ENCODE data around the gene SRPK2. TPM values are rescaled to one million over a fixed set of nuclear protein-coding genes. Genes with fewer than 3 reads are reported as not detected.

Gene SRPK2
- total RNA-seq, 5 donors from 2014 or later (not counting 1 experiment from before 2014, with no cell fraction given): 41.6 to 71.4 (median 46.9) TPM

GRCh38 chr7:105185290-105186010 lies 203.3 kb downstream of the SRPK2 start:
- DNase-seq (no peak), ATAC-seq (replicated peaks in 1 of 4) (no peak)
- Mint-ChIP-seq H3K4me3 (no peak overlapping the region), H3K27ac (no peak overlapping the region), H3K27me3 (no peaks in the 10 kb centered on the region), H3K4me1 (peaks cover 29 to 36% (median 32%) of the 10 kb centered on the region in 3 donors), H3K9me3 (no peaks in the 10 kb centered on the region), H3K36me3 (peaks cover 26% of the 10 kb centered on the region)
- no peaks in the 10 kb centered on the region for H3K36me3 ChIP-seq (ENCODE audit: control insufficient read depth in 2 of 2, extremely low read depth in 1 of 2, insufficient read depth in 1 of 2, low read length in 1 of 2)
- no peaks in the 10 kb centered on the region for H3K4me1 ChIP-seq (ENCODE audit: control insufficient read depth in 1 of 2, extremely low read depth in 1 of 2, insufficient read depth in 2 of 2, low read length in 2 of 2)
- ChIA-PET CTCF (no interaction called here), POLR2A (interaction anchor here in 1 of 2 donors (0.6 kb wide), 1 partner anchor 1815 kb away, joined by 14 read pairs; no protein-coding TSS in a partner anchor)
- H3K27ac ChIP-seq (ENCODE audit: low read length): no peak overlapping the region
- no peak overlapping the region for H3K4me3 ChIP-seq (ENCODE audit: control insufficient read depth in 1 of 2, extremely low read depth in 1 of 2, low read length in 1 of 2)
- WGBS (ENCODE audit: insufficient coverage): no CpG with 5 or more reads among the region's 2 CpGs
- no peaks in the 10 kb centered on the region for H3K27me3 ChIP-seq (replicated peaks in 1 of 2; ENCODE audit: control insufficient read depth in 2 of 2, extremely low read depth in 1 of 2, insufficient read depth in 2 of 2, low read length in 1 of 2)
- no peaks in the 10 kb centered on the region for H3K9me3 ChIP-seq

- Mint-ChIP-seq H3K36me3 (peaks cover 18% of the 10 kb centered on the region), H3K27ac (no peak overlapping the region), H3K4me1 (peaks cover 7 to 32% (median 29%) of the 10 kb centered on the region in 3 donors), H3K9me3 (peaks cover 4 to 7% (median 5%) of the 10 kb centered on the region in 3 donors), H3K4me3 (no peak overlapping the region), H3K27me3 (no peaks in the 10 kb centered on the region)
- no peaks in the 10 kb centered on the region for H3K36me3 ChIP-seq (ENCODE audit: control insufficient read depth in 2 of 2, extremely low read depth in 1 of 2, insufficient read depth in 1 of 2, low read length in 1 of 2)
- ATAC-seq (replicated peaks in 1 of 4): no peak
- WGBS (ENCODE audit: insufficient coverage): 100% methylated on average over 2 of the region's 2 CpGs
- H3K4me3 ChIP-seq (ENCODE audit: control insufficient read depth in 1 of 2, extremely low read depth in 1 of 2, low read length in 1 of 2): no peak overlapping the region
- ChIA-PET CTCF (interaction anchor here in 1 of 2 donors (0.6 kb wide), 1 partner anchor 60 kb away, joined by 4 read pairs; no protein-coding TSS in a partner anchor), POLR2A (interaction anchor here in 1 of 2 donors (0.6 kb wide), 2 partner anchors 19 to 262 kb away, joined by 6 to 12 read pairs; no protein-coding TSS in a partner anchor)
- H3K9me3 ChIP-seq: no peaks in the 10 kb centered on the region
- H3K27me3 ChIP-seq (replicated peaks in 1 of 2; ENCODE audit: control insufficient read depth in 2 of 2, extremely low read depth in 1 of 2, insufficient read depth in 2 of 2, low read length in 1 of 2): no peaks in the 10 kb centered on the region
- no peak for DNase-seq
- H3K27ac ChIP-seq (ENCODE audit: low read length): no peak overlapping the region
- H3K4me1 ChIP-seq (ENCODE audit: control insufficient read depth in 1 of 2, extremely low read depth in 1 of 2, insufficient read depth in 2 of 2, low read length in 2 of 2): no peaks in the 10 kb centered on the region
These were observed 208.7 kb downstream of the SRPK2 start for GRCh38 chr7:105180002-105180401.

- Histone ChIP-seq H3K36me3 (ENCODE audit: control insufficient read depth in 2 of 2, extremely low read depth in 1 of 2, insufficient read depth in 1 of 2, low read length in 1 of 2) (no peaks in the 10 kb centered on the region), H3K4me1 (ENCODE audit: control insufficient read depth in 1 of 2, extremely low read depth in 1 of 2, insufficient read depth in 2 of 2, low read length in 2 of 2) (no peaks in the 10 kb centered on the region), H3K4me3 (ENCODE audit: control insufficient read depth in 1 of 2, extremely low read depth in 1 of 2, low read length in 1 of 2) (no peak overlapping the region), H3K9me3 (no peaks in the 10 kb centered on the region), H3K27me3 (replicated peaks in 1 of 2; ENCODE audit: control insufficient read depth in 2 of 2, extremely low read depth in 1 of 2, insufficient read depth in 2 of 2, low read length in 1 of 2) (no peaks in the 10 kb centered on the region), H3K27ac (ENCODE audit: low read length) (no peak overlapping the region)
- Mint-ChIP-seq H3K36me3 (peaks cover 18% of the 10 kb centered on the region), H3K9me3 (peaks cover 4 to 7% (median 5%) of the 10 kb centered on the region in 3 donors), H3K4me1 (peaks cover 13 to 33% (median 33%) of the 10 kb centered on the region in 3 donors), H3K27ac (no peak overlapping the region), H3K27me3 (no peaks in the 10 kb centered on the region), H3K4me3 (no peak overlapping the region)
- ChIA-PET CTCF (no interaction called here), POLR2A (interaction anchor here in 1 of 2 donors (0.6 kb wide), 1 partner anchor 261 kb away, joined by 12 read pairs; no protein-coding TSS in a partner anchor)
- ATAC-seq (replicated peaks in 1 of 4) (no peak), DNase-seq (no peak)
- no CpG with 5 or more reads among the region's 4 CpGs for WGBS (ENCODE audit: insufficient coverage)
These were observed 209.7 kb downstream of the SRPK2 start for GRCh38 chr7:105178928-105179541.

DNA sequence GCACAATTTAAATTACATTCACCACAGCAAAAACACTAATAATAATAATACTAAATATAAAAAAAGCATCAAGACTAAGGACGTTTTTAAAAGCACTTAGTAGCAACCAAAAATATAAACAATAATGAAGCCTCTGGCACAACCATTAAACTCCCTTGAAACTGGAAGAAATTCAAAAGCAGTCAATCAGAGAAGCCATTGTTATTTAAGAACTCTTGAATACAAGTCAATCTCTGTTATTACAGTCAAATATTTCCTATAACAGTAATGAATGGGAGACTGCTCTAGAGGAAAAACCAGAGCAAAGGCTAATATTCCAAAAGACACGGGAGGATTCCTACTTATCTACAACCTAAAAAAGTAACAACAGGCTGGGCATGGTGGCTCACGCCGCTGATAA lies 210.5 kb downstream of the SRPK2 start:
- Mint-ChIP-seq H3K9me3 (peaks cover 4 to 7% (median 5%) of the 10 kb centered on the region in 3 donors), H3K4me3 (no peak overlapping the region), H3K27me3 (no peaks in the 10 kb centered on the region), H3K4me1 (peaks cover 13 to 39% (median 36%) of the 10 kb centered on the region in 3 donors), H3K36me3 (peaks cover 17% of the 10 kb centered on the region), H3K27ac (no peak overlapping the region)
- no peak for DNase-seq
- H3K4me3 ChIP-seq (ENCODE audit: control insufficient read depth in 1 of 2, extremely low read depth in 1 of 2, low read length in 1 of 2): no peak overlapping the region
- H3K4me1 ChIP-seq (ENCODE audit: control insufficient read depth in 1 of 2, extremely low read depth in 1 of 2, insufficient read depth in 2 of 2, low read length in 2 of 2): no peaks in the 10 kb centered on the region
- ChIA-PET CTCF (no interaction called here), POLR2A (interaction anchor here in 1 of 2 donors (0.7 kb wide), 1 partner anchor 279 kb away, joined by 4 read pairs; no protein-coding TSS in a partner anchor)
- WGBS (ENCODE audit: insufficient coverage): 100% methylated on average over 2 of the region's 4 CpGs
- ATAC-seq (replicated peaks in 1 of 4): no peak
- no peaks in the 10 kb centered on the region for H3K36me3 ChIP-seq (ENCODE audit: control insufficient read depth in 2 of 2, extremely low read depth in 1 of 2, insufficient read depth in 1 of 2, low read length in 1 of 2)
- no peak overlapping the region for H3K27ac ChIP-seq (ENCODE audit: low read length)
- H3K9me3 ChIP-seq: no peaks in the 10 kb centered on the region
- no peaks in the 10 kb centered on the region for H3K27me3 ChIP-seq (replicated peaks in 1 of 2; ENCODE audit: control insufficient read depth in 2 of 2, extremely low read depth in 1 of 2, insufficient read depth in 2 of 2, low read length in 1 of 2)

GRCh38 chr7:105177026-105177425 lies 211.7 kb downstream of the SRPK2 start:
- ATAC-seq (replicated peaks in 1 of 4) (no peak), DNase-seq (no peak)
- ChIA-PET CTCF (no interaction called here), POLR2A (no interaction called here)
- H3K4me3 Mint-ChIP-seq: no peak overlapping the region
- Histone ChIP-seq H3K27me3 (replicated peaks in 1 of 2; ENCODE audit: control insufficient read depth in 2 of 2, extremely low read depth in 1 of 2, insufficient read depth in 2 of 2, low read length in 1 of 2) (no peaks in the 10 kb centered on the region), H3K27ac (ENCODE audit: low read length) (no peak overlapping the region), H3K36me3 (ENCODE audit: control insufficient read depth in 2 of 2, extremely low read depth in 1 of 2, insufficient read depth in 1 of 2, low read length in 1 of 2) (no peaks in the 10 kb centered on the region), H3K9me3 (no peaks in the 10 kb centered on the region), H3K4me1 (ENCODE audit: control insufficient read depth in 1 of 2, extremely low read depth in 1 of 2, insufficient read depth in 2 of 2, low read length in 2 of 2) (no peaks in the 10 kb centered on the region), H3K4me3 (ENCODE audit: control insufficient read depth in 1 of 2, extremely low read depth in 1 of 2, low read length in 1 of 2) (no peak overlapping the region)
- peaks cover 15% of the 10 kb centered on the region for H3K36me3 Mint-ChIP-seq
- no peaks in the 10 kb centered on the region for H3K27me3 Mint-ChIP-seq
- H3K9me3 Mint-ChIP-seq: peaks cover 4 to 7% (median 5%) of the 10 kb centered on the region in 3 donors
- no peak overlapping the region for H3K27ac Mint-ChIP-seq
- H3K4me1 Mint-ChIP-seq: peaks cover 17 to 40% (median 39%) of the 10 kb centered on the region in 3 donors
- WGBS (ENCODE audit: insufficient coverage): no CpG with 5 or more reads among the region's 3 CpGs

DNA sequence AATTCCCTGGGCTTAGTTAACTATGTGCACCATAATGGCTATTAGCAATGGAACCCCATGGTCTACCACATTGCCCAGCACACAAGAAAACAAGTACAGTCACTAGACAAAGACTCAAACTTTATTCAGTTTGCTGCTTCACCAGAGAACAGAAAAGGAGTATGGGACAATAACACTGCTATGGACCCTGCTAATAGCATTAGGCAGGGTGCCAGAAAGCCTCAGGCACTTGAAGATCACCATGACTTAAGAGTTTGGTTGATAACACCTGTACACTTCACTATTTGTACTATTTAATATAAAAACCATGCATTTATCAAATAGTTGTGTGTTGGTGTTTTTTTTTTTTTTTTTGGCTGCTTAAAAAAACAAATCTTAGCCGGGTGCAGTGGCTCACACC lies 215.1 kb downstream of the SRPK2 start:
- Mint-ChIP-seq H3K27ac (no peak overlapping the region), H3K27me3 (no peaks in the 10 kb centered on the region), H3K4me1 (peaks cover 27 to 36% (median 35%) of the 10 kb centered on the region in 3 donors), H3K4me3 (no peak overlapping the region), H3K9me3 (no peaks in the 10 kb centered on the region), H3K36me3 (peaks cover 8% of the 10 kb centered on the region)
- H3K9me3 ChIP-seq: no peaks in the 10 kb centered on the region
- H3K27me3 ChIP-seq (replicated peaks in 1 of 2; ENCODE audit: control insufficient read depth in 2 of 2, extremely low read depth in 1 of 2, insufficient read depth in 2 of 2, low read length in 1 of 2): no peaks in the 10 kb centered on the region
- peaks cover 0 to 2% of the 10 kb centered on the region in 2 experiments for H3K4me1 ChIP-seq (ENCODE audit: control insufficient read depth in 1 of 2, extremely low read depth in 1 of 2, insufficient read depth in 2 of 2, low read length in 2 of 2)
- no peak overlapping the region for H3K27ac ChIP-seq (ENCODE audit: low read length)
- WGBS (ENCODE audit: insufficient coverage): no CpG with 5 or more reads among the region's 1 CpG
- ATAC-seq (replicated peaks in 1 of 4) (no peak), DNase-seq (no peak)
- H3K4me3 ChIP-seq (ENCODE audit: control insufficient read depth in 1 of 2, extremely low read depth in 1 of 2, low read length in 1 of 2): no peak overlapping the region
- H3K36me3 ChIP-seq (ENCODE audit: control insufficient read depth in 2 of 2, extremely low read depth in 1 of 2, insufficient read depth in 1 of 2, low read length in 1 of 2): no peaks in the 10 kb centered on the region
- POLR2A ChIA-PET: no interaction called here
- CTCF ChIA-PET: no interaction called here
